ENCODE measurements around the gene RENBP. TPM values are rescaled to one million over a fixed set of nuclear protein-coding genes. Genes with fewer than 3 reads are reported as not detected.

Gene RENBP
- total RNA-seq, 2 experiments from 2014 or later, result 2.8 to 6.2 TPM

GRCh38 chrX:153948847-153949805 is 4.7 kb upstream of the RENBP start:
- BruUV-seq (replicated peaks), result no TSS peak
- H3K79me2 ChIP-seq (ENCODE audit: insufficient read depth, low read depth, low read length), result no peaks in the 10 kb centered on the region
- intact Hi-C loops (cut with micrococcal nuclease; ENCODE audit: unreplicated experiment), result no loop called here
- H3K4me2 ChIP-seq (ENCODE audit: low read length), result no peak overlapping the region
- peaks cover 77% of the 10 kb centered on the region for H3K36me3 ChIP-seq (ENCODE audit: insufficient read depth, low read length)
- no peak overlapping the region for H3K27ac ChIP-seq (ENCODE audit: low read depth, low read length, poor library complexity, severe bottlenecking)
- H3K9me3 ChIP-seq (ENCODE audit: low read length), result no peaks in the 10 kb centered on the region
- TF ChIP-seq EZH2phosphoT487 (IDR thresholded peaks at IDR 0.05; ENCODE audit: borderline replicate concordance, low read depth, low read length), result no peak
- H3K9me2 ChIP-seq (ENCODE audit: insufficient read depth, low read length), result no peaks in the 10 kb centered on the region
- no peak overlapping the region for H2AFZ ChIP-seq (ENCODE audit: low read length)
- H3K4me3 ChIP-seq (ENCODE audit: low read depth, low read length, poor library complexity, severe bottlenecking), result no peak overlapping the region
- H4K20me1 ChIP-seq (ENCODE audit: insufficient read depth, low read length), result no peaks in the 10 kb centered on the region
- DNase-seq (ENCODE audit: low spot score), result no peak
- POLR2A ChIA-PET, result interaction anchor here (1.3 kb wide), 2 partner anchors 24 to 26 kb away, joined by 3 read pairs; no protein-coding TSS in a partner anchor
- H3K4me1 ChIP-seq (ENCODE audit: insufficient read depth, low read length, poor library complexity, severe bottlenecking), result peaks cover 15% of the 10 kb centered on the region
- CTCF ChIA-PET (ENCODE audit: unreplicated experiment), result interaction anchor here (0.6 kb wide), 1 partner anchor 56 kb away, joined by 6 read pairs; no protein-coding TSS in a partner anchor

- ChIA-PET POLR2A (interaction anchor here (0.8 to 1.3 kb wide), 3 partner anchors 20 to 25 kb away, joined by 3 read pairs; no protein-coding TSS in a partner anchor), CTCF (ENCODE audit: unreplicated experiment) (interaction anchor here (0.6 to 1.5 kb wide), 2 partner anchors 23 to 55 kb away, joined by 6 to 11 read pairs; no protein-coding TSS in a partner anchor)
- no peaks in the 10 kb centered on the region for H4K20me1 ChIP-seq (ENCODE audit: insufficient read depth, low read length)
- no peak for TF ChIP-seq EZH2phosphoT487 (IDR thresholded peaks at IDR 0.05; ENCODE audit: borderline replicate concordance, low read depth, low read length)
- TF ChIP-seq CTCF (conservative IDR thresholded peaks at IDR 0.05; ENCODE audit: low read length), result no peak
- peaks cover 66% of the 10 kb centered on the region for H3K36me3 ChIP-seq (ENCODE audit: insufficient read depth, low read length)
- peaks cover 16% of the 10 kb centered on the region for H3K4me1 ChIP-seq (ENCODE audit: insufficient read depth, low read length, poor library complexity, severe bottlenecking)
- H3K9me3 ChIP-seq (ENCODE audit: low read length), result no peaks in the 10 kb centered on the region
- H2AFZ ChIP-seq (ENCODE audit: low read length), result no peak overlapping the region
- intact Hi-C loops (cut with micrococcal nuclease; ENCODE audit: unreplicated experiment), result no loop called here
- H3K4me2 ChIP-seq (ENCODE audit: low read length), result no peak overlapping the region
- no peak for DNase-seq (ENCODE audit: low spot score)
- H3K27ac ChIP-seq (ENCODE audit: low read depth, low read length, poor library complexity, severe bottlenecking), result no peak overlapping the region
- H3K4me3 ChIP-seq (ENCODE audit: low read depth, low read length, poor library complexity, severe bottlenecking), result no peak overlapping the region
- no peaks in the 10 kb centered on the region for H3K79me2 ChIP-seq (ENCODE audit: insufficient read depth, low read depth, low read length)
- BruUV-seq (replicated peaks), result no TSS peak
- H3K9me2 ChIP-seq (ENCODE audit: insufficient read depth, low read length), result no peaks in the 10 kb centered on the region
Observed at GRCh38 chrX:153948002-153948466, 3.6 kb upstream of the RENBP start.

DNA sequence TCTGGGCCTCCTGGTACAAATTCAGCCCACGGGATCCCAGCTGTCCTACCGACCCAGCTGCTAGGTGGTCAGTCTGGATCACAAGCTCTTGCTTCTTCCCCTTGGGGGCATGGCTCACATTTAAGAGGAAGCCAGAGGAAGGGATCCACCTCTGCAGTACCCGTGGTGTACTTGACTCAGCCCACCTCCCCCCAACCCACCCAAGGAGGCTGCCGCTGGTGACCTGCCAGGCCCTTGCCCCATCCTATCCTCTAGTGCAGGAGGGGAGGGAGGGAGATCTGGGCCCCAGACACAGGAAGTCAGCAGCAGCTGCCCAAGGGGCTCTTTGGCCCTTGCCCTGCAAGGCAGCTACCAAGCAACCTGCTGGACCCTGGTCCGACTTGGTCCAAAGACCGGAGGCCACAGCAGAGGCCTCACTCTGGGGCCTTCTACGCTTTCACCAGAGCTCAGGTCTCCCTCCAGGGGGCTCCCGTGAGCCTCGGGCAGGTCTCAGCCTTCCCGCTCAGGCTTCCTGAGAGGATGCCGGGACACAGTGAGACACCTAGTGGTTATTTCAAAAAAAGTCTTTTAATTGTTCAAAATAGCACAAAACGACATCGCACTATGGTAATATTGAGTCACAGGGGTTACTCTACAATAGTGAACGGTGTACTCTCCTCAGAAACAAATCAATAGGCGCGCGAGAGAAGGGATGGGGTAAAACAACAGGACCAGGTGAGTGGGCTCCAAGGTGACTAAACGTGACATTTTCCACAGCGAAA is 2.7 kb upstream of the RENBP start:
- peak; percentile 86 for DNase-seq (ENCODE audit: low spot score)
- ChIA-PET POLR2A (interaction anchor here (1.0 kb wide), 1 partner anchor 22 kb away, joined by 4 read pairs; no protein-coding TSS in a partner anchor), CTCF (ENCODE audit: unreplicated experiment) (interaction anchor here (0.6 to 1.5 kb wide), 2 partner anchors 21 to 22 kb away, joined by 3 to 11 read pairs; no protein-coding TSS in a partner anchor)
- no peak overlapping the region for H2AFZ ChIP-seq (ENCODE audit: low read length)
- no peaks in the 10 kb centered on the region for H3K79me2 ChIP-seq (ENCODE audit: insufficient read depth, low read depth, low read length)
- TF ChIP-seq CTCF (conservative IDR thresholded peaks at IDR 0.05; ENCODE audit: low read length), result peak; percentile 88
- TF ChIP-seq EZH2phosphoT487 (IDR thresholded peaks at IDR 0.05; ENCODE audit: borderline replicate concordance, low read depth, low read length), result no peak
- H3K9me2 ChIP-seq (ENCODE audit: insufficient read depth, low read length), result no peaks in the 10 kb centered on the region
- H3K36me3 ChIP-seq (ENCODE audit: insufficient read depth, low read length), result peaks cover 58% of the 10 kb centered on the region
- no TSS peak for BruUV-seq (replicated peaks)
- H3K4me1 ChIP-seq (ENCODE audit: insufficient read depth, low read length, poor library complexity, severe bottlenecking), result peaks cover 16% of the 10 kb centered on the region
- no peak overlapping the region for H3K4me3 ChIP-seq (ENCODE audit: low read depth, low read length, poor library complexity, severe bottlenecking)
- H3K27ac ChIP-seq (ENCODE audit: low read depth, low read length, poor library complexity, severe bottlenecking), result no peak overlapping the region
- intact Hi-C loops (cut with micrococcal nuclease; ENCODE audit: unreplicated experiment), result loop anchor here (1.0 kb wide), 2 partner anchors 23 to 183 kb away; partner anchors contain the start of gene PLXNB3
- no peaks in the 10 kb centered on the region for H3K9me3 ChIP-seq (ENCODE audit: low read length)
- H4K20me1 ChIP-seq (ENCODE audit: insufficient read depth, low read length), result no peaks in the 10 kb centered on the region
- H3K4me2 ChIP-seq (ENCODE audit: low read length), result no peak overlapping the region
